HG03175 (cell line): ENCODE data around the gene RNGTT.
"Not testable (repeated sequence)": the region's sequence is repeated elsewhere in the genome, so short reads cannot be mapped to it uniquely, and the experiment has no call there.

Source experiments
- ATAC-seq: cut with Tn5 transposase; IDR thresholded peaks from one replicate; pipeline ENCODE4 v1.9.1; 2021; ENCODE audit warnings: mild to moderate bottlenecking, moderate library complexity; ENCODE audit not compliant: unreplicated experiment

The RNGTT gene

GRCh38 chr6:88914895-88915598 is 48.4 kb downstream of the RNGTT start:
- no peak for ATAC-seq

GRCh38 chr6:88914180-88914579 is 49.2 kb downstream of the RNGTT start:
- no peak for ATAC-seq

GRCh38 chr6:88913471-88913870 is 49.9 kb downstream of the RNGTT start:
- ATAC-seq, result no peak

GRCh38 chr6:88910922-88911778 is 52.3 kb downstream of the RNGTT start:
- ATAC-seq, result no peak

GRCh38 chr6:88908598-88909548 is 54.5 kb downstream of the RNGTT start:
- ATAC-seq, result no peak

- not testable (repeated sequence) for ATAC-seq
Observed at GRCh38 chr6:88907148-88907547, 56.3 kb downstream of the RNGTT start.

GRCh38 chr6:88899569-88900316 is 63.7 kb downstream of the RNGTT start:
- no peak for ATAC-seq

- no peak for ATAC-seq
Observed at GRCh38 chr6:88895911-88896310, 67.5 kb downstream of the RNGTT start.

- no peak for ATAC-seq
Observed at GRCh38 chr6:88890860-88891845, 72.3 kb downstream of the RNGTT start.

- ATAC-seq, result no peak
Observed at GRCh38 chr6:88890394-88890793, 73.0 kb downstream of the RNGTT start.

GRCh38 chr6:88884361-88884760 is 79.1 kb downstream of the RNGTT start:
- ATAC-seq, result no peak

- no peak for ATAC-seq
Observed at GRCh38 chr6:88882536-88882935, 80.9 kb downstream of the RNGTT start.

- ATAC-seq, result no peak
Observed at GRCh38 chr6:88881451-88881850, 82.0 kb downstream of the RNGTT start.

GRCh38 chr6:88880021-88880420 is 83.4 kb downstream of the RNGTT start:
- no peak for ATAC-seq

GRCh38 chr6:88877893-88878292 is 85.5 kb downstream of the RNGTT start:
- ATAC-seq, result no peak

- ATAC-seq, result no peak
Observed at GRCh38 chr6:88872962-88873361, 90.5 kb downstream of the RNGTT start.

- ATAC-seq, result no peak
Observed at GRCh38 chr6:88871498-88871897, 91.9 kb downstream of the RNGTT start.

- ATAC-seq, result no peak
Observed at GRCh38 chr6:88870717-88871330, 92.6 kb downstream of the RNGTT start.
